HG03432 (cell line): ENCODE data around the gene GABRP.
"Not testable (repeated sequence)": the region's sequence is repeated elsewhere in the genome, so short reads cannot be mapped to it uniquely, and the experiment has no call there.

ENCODE experiments used
- ATAC-seq: cut with Tn5 transposase; IDR thresholded peaks from one replicate; pipeline ENCODE4 v1.9.1; 2021; ENCODE audit warnings: mild to moderate bottlenecking, moderate library complexity; ENCODE audit not compliant: unreplicated experiment

The GABRP gene

GRCh38 chr5:170783498-170784247 is at the start of gene GABRP:
Gene GABRP, plus strand, starts transcription at chr5:170783725. Its CDS starts 4,891 bp downstream, at chr5:170788616.
- ATAC-seq: no peak

- ATAC-seq: no peak
Measured at GRCh38 chr5:170736966-170737365, 46.6 kb upstream of the GABRP start.

- ATAC-seq: no peak
Measured at GRCh38 chr5:170737591-170737990, 45.9 kb upstream of the GABRP start.

GRCh38 chr5:170738840-170739239 is 44.7 kb upstream of the GABRP start:
- no peak for ATAC-seq

GRCh38 chr5:170739446-170739845 is 44.1 kb upstream of the GABRP start:
- no peak for ATAC-seq

- ATAC-seq: no peak
Measured at GRCh38 chr5:170740551-170741205, 42.8 kb upstream of the GABRP start.

GRCh38 chr5:170741801-170742200 is 41.7 kb upstream of the GABRP start:
- ATAC-seq: no peak

- ATAC-seq: no peak
Measured at GRCh38 chr5:170743876-170744212, 39.7 kb upstream of the GABRP start.

- peak; percentile 35 for ATAC-seq
Measured at GRCh38 chr5:170745481-170746071, 37.9 kb upstream of the GABRP start.

GRCh38 chr5:170746075-170746960 is 37.2 kb upstream of the GABRP start:
- ATAC-seq: no peak

- ATAC-seq: no peak
Measured at GRCh38 chr5:170746961-170747340, 36.6 kb upstream of the GABRP start.

GRCh38 chr5:170747357-170747756 is 36.2 kb upstream of the GABRP start:
- ATAC-seq: no peak

- ATAC-seq: no peak
Measured at GRCh38 chr5:170747851-170748250, 35.7 kb upstream of the GABRP start.

- ATAC-seq: no peak
Measured at GRCh38 chr5:170748951-170749471, 34.5 kb upstream of the GABRP start.

- ATAC-seq: no peak
Measured at GRCh38 chr5:170749911-170750431, 33.6 kb upstream of the GABRP start.

- ATAC-seq: no peak
Measured at GRCh38 chr5:170750791-170751190, 32.7 kb upstream of the GABRP start.

- no peak for ATAC-seq
Measured at GRCh38 chr5:170751631-170752030, 31.9 kb upstream of the GABRP start.

- no peak for ATAC-seq
Measured at GRCh38 chr5:170752257-170753215, 31.0 kb upstream of the GABRP start.

GRCh38 chr5:170753311-170753710 is 30.2 kb upstream of the GABRP start:
- ATAC-seq: no peak

GRCh38 chr5:170754508-170754907 is 29.0 kb upstream of the GABRP start:
- ATAC-seq: not testable (repeated sequence)
